ENCODE data around the gene GOLGA3.
"Not testable (repeated sequence)": the region's sequence is repeated elsewhere in the genome, so short reads cannot be mapped to it uniquely, and the experiment has no call there.

Gene GOLGA3

GRCh38 chr12:132855211-132855610 lies 26.5 kb upstream of the GOLGA3 start:
- H3K36me3 ChIP-seq (replicated peaks in 1 of 2; ENCODE audit: control insufficient read depth in 2 of 2, insufficient read depth in 2 of 2, low read length in 2 of 2), result peaks cover 46 to 85% of the 10 kb centered on the region in 2 donors
- not testable (repeated sequence) for H3K4me2 ChIP-seq (ENCODE audit: insufficient read depth, low read length, poor library complexity, severe bottlenecking); H3K4ac ChIP-seq (ENCODE audit: low read length); H3K27ac ChIP-seq (replicated peaks; ENCODE audit: low read length); H2BK12ac ChIP-seq (ENCODE audit: low read length); H2AK5ac ChIP-seq (ENCODE audit: low read depth, low read length); H3K23ac ChIP-seq (ENCODE audit: low read depth, low read length, poor library complexity); DNase-seq (ENCODE audit: low spot score); H3K14ac ChIP-seq (ENCODE audit: low read length); H2AFZ ChIP-seq (ENCODE audit: low read length); H3K4me3 ChIP-seq (ENCODE audit: low read length in 2 of 2); H2BK15ac ChIP-seq (ENCODE audit: low read length); H3K79me1 ChIP-seq (ENCODE audit: low read depth, low read length); H2BK120ac ChIP-seq (ENCODE audit: low read depth, low read length); H4K91ac ChIP-seq (ENCODE audit: low read depth, low read length, poor library complexity); H3K4me1 ChIP-seq (ENCODE audit: control insufficient read depth in 2 of 2, insufficient read depth in 1 of 2, low read depth in 1 of 2, low read length in 2 of 2); H3K9ac ChIP-seq (ENCODE audit: low read depth, low read length, poor library complexity); H4K8ac ChIP-seq (ENCODE audit: low read depth, low read length); H3K27me3 ChIP-seq (ENCODE audit: control insufficient read depth in 3 of 3, insufficient read depth in 3 of 3, low read depth in 1 of 3, low read length in 3 of 3); H3K18ac ChIP-seq (ENCODE audit: low read length); H3K9me3 ChIP-seq (replicated peaks in 1 of 2; ENCODE audit: control insufficient read depth in 2 of 2, insufficient read depth in 1 of 2, low read depth in 1 of 2, low read length in 2 of 2); H2BK5ac ChIP-seq (ENCODE audit: low read length)
- WGBS, 2 donors (ENCODE audit: extremely low coverage in 2 of 2, insufficient read length in 2 of 2, insufficient replicate concordance in 1 of 2), result no CpG with 5 or more reads among the region's 14 CpGs

DNA sequence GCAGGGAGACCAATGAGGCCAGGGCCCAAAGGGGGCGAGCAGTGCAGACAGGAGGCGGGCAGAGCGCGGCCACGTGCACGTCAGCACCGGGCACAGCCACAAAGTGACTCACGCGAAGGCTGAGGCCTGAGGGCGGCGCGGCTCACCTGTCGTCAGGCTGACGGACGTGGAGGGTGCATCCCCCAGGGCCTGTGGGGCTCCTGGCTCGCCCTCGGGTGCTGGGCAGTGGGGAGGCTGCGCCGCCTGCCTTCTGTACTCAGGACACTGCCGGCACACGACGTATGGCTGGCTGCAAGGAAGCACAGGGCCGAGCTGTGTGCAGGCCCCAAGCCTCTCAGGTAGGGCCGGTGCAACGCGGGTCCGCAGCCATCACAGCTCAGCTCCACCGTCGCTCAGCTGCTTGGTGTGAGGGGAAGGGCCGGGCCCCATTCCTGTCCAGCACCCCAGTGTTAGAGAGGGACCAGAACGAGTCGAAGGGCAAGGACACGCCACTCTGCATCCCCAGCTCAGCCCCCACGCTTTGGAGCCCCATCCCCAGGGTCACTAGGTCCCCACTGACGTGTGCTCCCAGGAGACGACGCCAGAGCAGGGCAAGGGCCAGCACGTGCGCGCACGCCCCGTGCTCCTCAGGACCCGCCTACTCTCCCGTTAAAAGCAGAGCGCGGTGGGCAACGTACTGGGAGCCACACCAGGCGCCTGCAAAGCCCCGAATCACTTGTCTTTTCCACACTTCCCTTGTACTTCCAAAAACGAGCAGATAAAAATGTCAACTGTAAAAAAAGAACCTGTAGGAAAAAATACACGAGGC lies 24.8 kb upstream of the GOLGA3 start:
- Histone ChIP-seq H2AFZ (ENCODE audit: low read length) (no peak overlapping the region), H2BK12ac (ENCODE audit: low read length) (no peak overlapping the region), H3K9ac (ENCODE audit: low read depth, low read length, poor library complexity) (no peak overlapping the region), H3K4me1 (ENCODE audit: control insufficient read depth in 2 of 2, insufficient read depth in 1 of 2, low read depth in 1 of 2, low read length in 2 of 2) (no peaks in the 10 kb centered on the region), H3K18ac (ENCODE audit: low read length) (no peak overlapping the region), H3K27me3 (ENCODE audit: control insufficient read depth in 3 of 3, insufficient read depth in 3 of 3, low read depth in 1 of 3, low read length in 3 of 3) (no peaks in the 10 kb centered on the region), H3K79me1 (ENCODE audit: low read depth, low read length) (peaks cover 4% of the 10 kb centered on the region), H2BK5ac (ENCODE audit: low read length) (peak overlapping the region; percentile 53), H3K23ac (ENCODE audit: low read depth, low read length, poor library complexity) (peak overlapping the region; percentile 95), H3K9me3 (replicated peaks in 1 of 2; ENCODE audit: control insufficient read depth in 2 of 2, insufficient read depth in 1 of 2, low read depth in 1 of 2, low read length in 2 of 2) (peaks cover 0 to 2% of the 10 kb centered on the region in 2 donors), H2BK120ac (ENCODE audit: low read depth, low read length) (no peak overlapping the region), H3K27ac (replicated peaks; ENCODE audit: low read length) (no peak overlapping the region), H3K4me2 (ENCODE audit: insufficient read depth, low read length, poor library complexity, severe bottlenecking) (no peak overlapping the region), H2BK15ac (ENCODE audit: low read length) (no peak overlapping the region), H4K8ac (ENCODE audit: low read depth, low read length) (no peak overlapping the region), H3K4ac (ENCODE audit: low read length) (no peak overlapping the region), H2AK5ac (ENCODE audit: low read depth, low read length) (no peak overlapping the region), H4K91ac (ENCODE audit: low read depth, low read length, poor library complexity) (no peak overlapping the region), H3K36me3 (replicated peaks in 1 of 2; ENCODE audit: control insufficient read depth in 2 of 2, insufficient read depth in 2 of 2, low read length in 2 of 2) (peaks cover 41 to 75% of the 10 kb centered on the region in 2 donors), H3K4me3 (ENCODE audit: low read length in 2 of 2) (peak overlapping the region in 1 of 2 donors; percentile 20), H3K14ac (ENCODE audit: low read length) (no peak overlapping the region)
- no CpG with 5 or more reads among the region's 51 CpGs for WGBS, 2 donors (ENCODE audit: extremely low coverage in 2 of 2, insufficient read length in 2 of 2, insufficient replicate concordance in 1 of 2)
- no peak for DNase-seq (ENCODE audit: low spot score)

DNA sequence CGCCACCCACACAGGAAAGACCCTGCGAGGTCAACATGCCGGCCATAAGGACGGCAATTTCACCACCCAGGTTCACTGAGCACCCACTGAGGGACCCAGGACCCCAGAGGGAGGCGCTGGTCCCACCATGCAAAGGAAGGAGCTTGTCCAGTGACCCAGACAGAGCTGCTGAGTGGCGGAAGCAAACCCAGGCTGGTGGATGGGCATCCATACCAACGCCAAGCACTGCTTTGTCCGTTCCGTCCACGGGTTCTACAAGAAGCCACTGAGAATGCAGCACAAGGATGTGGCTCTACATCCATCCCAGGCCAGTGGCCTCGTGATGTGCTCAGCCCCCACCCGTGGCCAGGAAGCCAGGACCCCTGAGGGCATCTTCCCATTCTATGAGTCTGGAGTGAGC lies 23.8 kb upstream of the GOLGA3 start:
- Histone ChIP-seq H3K4me2 (ENCODE audit: insufficient read depth, low read length, poor library complexity, severe bottlenecking) (no peak overlapping the region), H2BK12ac (ENCODE audit: low read length) (no peak overlapping the region), H3K9ac (ENCODE audit: low read depth, low read length, poor library complexity) (no peak overlapping the region), H4K91ac (ENCODE audit: low read depth, low read length, poor library complexity) (no peak overlapping the region), H3K36me3 (replicated peaks in 1 of 2; ENCODE audit: control insufficient read depth in 2 of 2, insufficient read depth in 2 of 2, low read length in 2 of 2) (peaks cover 40 to 76% of the 10 kb centered on the region in 2 donors), H3K14ac (ENCODE audit: low read length) (no peak overlapping the region), H2BK5ac (ENCODE audit: low read length) (no peak overlapping the region), H3K27ac (replicated peaks; ENCODE audit: low read length) (no peak overlapping the region), H3K4ac (ENCODE audit: low read length) (no peak overlapping the region), H3K18ac (ENCODE audit: low read length) (no peak overlapping the region), H3K9me3 (replicated peaks in 1 of 2; ENCODE audit: control insufficient read depth in 2 of 2, insufficient read depth in 1 of 2, low read depth in 1 of 2, low read length in 2 of 2) (peaks cover 0 to 2% of the 10 kb centered on the region in 2 donors), H3K23ac (ENCODE audit: low read depth, low read length, poor library complexity) (no peak overlapping the region), H3K27me3 (ENCODE audit: control insufficient read depth in 3 of 3, insufficient read depth in 3 of 3, low read depth in 1 of 3, low read length in 3 of 3) (no peaks in the 10 kb centered on the region), H3K4me1 (ENCODE audit: control insufficient read depth in 2 of 2, insufficient read depth in 1 of 2, low read depth in 1 of 2, low read length in 2 of 2) (no peaks in the 10 kb centered on the region), H3K79me1 (ENCODE audit: low read depth, low read length) (peaks cover 4% of the 10 kb centered on the region), H2BK120ac (ENCODE audit: low read depth, low read length) (no peak overlapping the region), H2BK15ac (ENCODE audit: low read length) (no peak overlapping the region), H2AFZ (ENCODE audit: low read length) (no peak overlapping the region), H2AK5ac (ENCODE audit: low read depth, low read length) (no peak overlapping the region), H3K4me3 (ENCODE audit: low read length in 2 of 2) (no peak overlapping the region), H4K8ac (ENCODE audit: low read depth, low read length) (no peak overlapping the region)
- WGBS, 2 donors (ENCODE audit: extremely low coverage in 2 of 2, insufficient read length in 2 of 2, insufficient replicate concordance in 1 of 2), result no CpG with 5 or more reads among the region's 12 CpGs
- no peak for DNase-seq (ENCODE audit: low spot score)

DNA sequence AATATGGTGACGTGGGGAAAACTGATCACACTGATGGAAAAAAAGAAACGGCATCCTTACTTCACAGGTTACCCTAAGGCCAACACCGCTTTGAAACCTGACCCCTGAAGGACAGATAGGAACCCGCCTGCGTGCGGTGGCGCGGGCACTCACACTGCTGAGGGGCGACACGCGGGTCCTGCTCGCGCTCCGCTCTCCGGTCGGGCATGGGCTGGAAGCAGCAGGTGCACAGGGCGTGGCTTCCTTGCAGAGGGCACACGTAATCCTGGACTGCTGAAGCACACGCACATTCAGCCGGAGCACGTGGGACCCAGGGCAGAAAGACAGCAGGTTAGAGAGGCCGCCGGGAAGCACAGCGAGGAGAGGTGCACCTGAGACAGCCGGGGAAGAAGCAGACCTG lies 22.8 kb upstream of the GOLGA3 start:
- H4K91ac ChIP-seq (ENCODE audit: low read depth, low read length, poor library complexity), result no peak overlapping the region
- H3K79me1 ChIP-seq (ENCODE audit: low read depth, low read length), result peaks cover 3% of the 10 kb centered on the region
- H2AFZ ChIP-seq (ENCODE audit: low read length), result no peak overlapping the region
- no peak overlapping the region for H3K9ac ChIP-seq (ENCODE audit: low read depth, low read length, poor library complexity)
- no peak overlapping the region for H3K4ac ChIP-seq (ENCODE audit: low read length)
- no peaks in the 10 kb centered on the region for H3K27me3 ChIP-seq (ENCODE audit: control insufficient read depth in 3 of 3, insufficient read depth in 3 of 3, low read depth in 1 of 3, low read length in 3 of 3)
- H3K27ac ChIP-seq (replicated peaks; ENCODE audit: low read length), result no peak overlapping the region
- no peak overlapping the region for H3K18ac ChIP-seq (ENCODE audit: low read length)
- H3K14ac ChIP-seq (ENCODE audit: low read length), result peak overlapping the region; percentile 38
- peaks cover 0 to 2% of the 10 kb centered on the region in 2 donors for H3K9me3 ChIP-seq (replicated peaks in 1 of 2; ENCODE audit: control insufficient read depth in 2 of 2, insufficient read depth in 1 of 2, low read depth in 1 of 2, low read length in 2 of 2)
- no peak overlapping the region for H3K4me3 ChIP-seq (ENCODE audit: low read length in 2 of 2)
- peaks cover 33 to 76% of the 10 kb centered on the region in 2 donors for H3K36me3 ChIP-seq (replicated peaks in 1 of 2; ENCODE audit: control insufficient read depth in 2 of 2, insufficient read depth in 2 of 2, low read length in 2 of 2)
- H2BK120ac ChIP-seq (ENCODE audit: low read depth, low read length), result no peak overlapping the region
- WGBS, 2 donors (ENCODE audit: extremely low coverage in 2 of 2, insufficient read length in 2 of 2, insufficient replicate concordance in 1 of 2), result no CpG with 5 or more reads among the region's 25 CpGs
- H3K4me2 ChIP-seq (ENCODE audit: insufficient read depth, low read length, poor library complexity, severe bottlenecking), result no peak overlapping the region
- no peak overlapping the region for H2BK5ac ChIP-seq (ENCODE audit: low read length)
- H3K23ac ChIP-seq (ENCODE audit: low read depth, low read length, poor library complexity), result peak overlapping the region; percentile 98
- H2BK12ac ChIP-seq (ENCODE audit: low read length), result no peak overlapping the region
- no peak overlapping the region for H4K8ac ChIP-seq (ENCODE audit: low read depth, low read length)
- no peak overlapping the region for H2AK5ac ChIP-seq (ENCODE audit: low read depth, low read length)
- no peaks in the 10 kb centered on the region for H3K4me1 ChIP-seq (ENCODE audit: control insufficient read depth in 2 of 2, insufficient read depth in 1 of 2, low read depth in 1 of 2, low read length in 2 of 2)
- no peak overlapping the region for H2BK15ac ChIP-seq (ENCODE audit: low read length)
- DNase-seq (ENCODE audit: low spot score), result no peak

All from neuronal stem cell (in vitro differentiated cells).